GM13977 (cell line): Measurements from ENCODE around the gene PELI2.

Experiments used
- DNase-seq: peaks from one replicate; pipeline ENCODE4 v3.0.0; 2012; ENCODE audit warnings: low spot score
- CTCF ChIP-seq: IDR thresholded peaks from 2 replicates; pipeline ENCODE4 v1.5.1; 2012; ENCODE audit warnings: mild to moderate bottlenecking, control low read depth; ENCODE audit not compliant: insufficient read depth; ENCODE audit errors: extremely low read depth, missing control alignments
- in situ Hi-C: fragments of 300-500 bp; cut with MboI; formaldehyde crosslinking; loops from one replicate; pipeline ENCODE4 v1.12.0; 2022; ENCODE audit warnings: low sequenced_read_pairs, low pct_unique_long_range_greater_than_20kb, mixed read lengths, inconsistent platforms; ENCODE audit not compliant: unreplicated experiment

The PELI2 gene

DNA sequence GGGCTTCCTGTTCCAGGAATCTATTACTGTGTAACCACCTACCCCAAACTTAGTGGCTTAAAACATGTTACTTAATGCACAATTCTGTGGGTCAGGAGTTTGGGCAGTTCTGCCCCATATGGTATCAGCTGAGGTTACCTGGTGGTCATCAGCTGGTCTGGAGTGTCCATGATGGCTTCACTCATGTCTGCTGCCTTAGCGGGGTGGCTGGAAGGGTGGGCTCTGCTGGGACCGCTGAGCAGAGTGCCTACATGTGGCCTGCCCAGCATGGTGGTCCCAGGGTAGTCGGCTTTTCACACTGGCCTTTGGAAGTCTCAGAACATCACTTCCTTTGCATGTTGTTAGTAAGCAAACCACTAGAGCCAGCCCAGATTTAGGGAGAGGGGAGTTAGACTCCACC, 53.9 kb downstream of the PELI2 start:
- no peak for TF ChIP-seq CTCF
- in situ Hi-C loops: no loop called here
- DNase-seq: no peak

GRCh38 chr14:56172571-56172971, 54.4 kb downstream of the PELI2 start:
- no peak for DNase-seq
- in situ Hi-C loops: no loop called here

DNA sequence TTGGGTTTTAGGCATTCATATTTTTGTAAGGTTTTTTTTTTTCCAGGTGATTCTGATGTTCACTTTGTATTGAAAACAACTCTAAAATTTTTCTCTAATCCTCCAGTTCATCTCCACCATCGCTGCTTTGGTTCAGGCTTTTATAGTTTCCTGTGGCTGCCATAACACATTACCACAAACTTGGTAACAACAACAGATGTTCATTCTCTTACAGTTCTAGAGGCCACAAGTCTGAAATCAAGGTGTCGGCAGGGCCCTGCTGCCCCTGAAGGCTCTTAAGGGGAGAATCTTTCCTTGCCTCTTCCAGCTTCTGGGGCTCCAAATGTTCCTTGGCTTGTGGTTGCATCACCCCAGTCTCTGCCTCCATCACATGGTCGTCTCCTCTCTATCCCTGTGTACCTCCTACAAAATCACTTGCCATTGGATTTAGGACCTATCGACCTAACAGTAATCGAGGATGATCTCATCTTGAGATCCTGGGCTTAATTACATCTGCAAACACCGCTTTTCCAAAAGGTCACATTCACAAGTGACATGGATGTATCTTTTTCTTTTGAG, 55.2 kb downstream of the PELI2 start:
- DNase-seq: no peak
- in situ Hi-C loops: no loop called here
- TF ChIP-seq CTCF: no peak

More at GRCh38 chr14:56172571-56172971, 54.4 kb downstream of the PELI2 start:
- TF ChIP-seq CTCF: no peak

GRCh38 chr14:56175773-56176172, 57.6 kb downstream of the PELI2 start:
- TF ChIP-seq CTCF: no peak
- no peak for DNase-seq
- in situ Hi-C loops: no loop called here

DNA sequence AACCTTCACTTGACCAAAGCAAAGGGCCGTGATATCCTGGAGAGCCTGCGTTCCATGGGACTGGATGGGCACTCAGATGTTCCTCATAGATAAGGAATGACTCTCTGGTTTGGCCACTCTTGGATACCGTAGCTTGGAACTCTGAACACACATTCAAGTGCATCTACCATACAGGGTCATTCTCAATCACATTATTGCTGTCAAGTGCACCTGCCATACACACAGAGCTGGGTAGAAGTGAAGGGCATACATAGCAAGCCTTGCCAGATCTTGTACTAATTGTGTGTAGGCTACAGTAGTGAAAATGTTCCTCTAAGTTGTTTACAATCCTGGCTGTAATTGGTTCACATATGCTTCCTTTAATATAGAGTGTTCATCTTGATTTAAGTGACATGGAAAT, 58.3 kb downstream of the PELI2 start:
- in situ Hi-C loops: no loop called here
- DNase-seq: no peak
- TF ChIP-seq CTCF: no peak

DNA sequence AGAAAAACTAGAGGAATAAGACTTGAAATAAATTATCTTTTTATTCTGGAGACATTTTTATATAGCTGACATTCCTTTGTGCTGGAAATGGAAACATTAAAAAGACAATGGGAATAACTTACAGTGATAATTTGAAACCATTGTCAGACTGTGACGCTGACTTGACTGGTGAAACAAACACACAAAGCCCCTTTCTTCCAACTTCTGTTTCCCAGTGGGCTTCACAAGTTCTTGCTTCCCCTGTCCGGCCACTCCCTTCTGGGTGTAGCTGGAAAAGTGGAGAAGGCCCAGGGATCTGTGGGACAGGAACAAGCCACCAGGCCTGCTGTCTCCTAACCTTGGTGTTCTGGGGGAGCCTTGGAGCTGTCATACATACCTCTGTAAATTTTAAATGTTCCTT, 58.8 kb downstream of the PELI2 start:
- no peak for TF ChIP-seq CTCF
- no peak for DNase-seq
- in situ Hi-C loops: no loop called here

DNA sequence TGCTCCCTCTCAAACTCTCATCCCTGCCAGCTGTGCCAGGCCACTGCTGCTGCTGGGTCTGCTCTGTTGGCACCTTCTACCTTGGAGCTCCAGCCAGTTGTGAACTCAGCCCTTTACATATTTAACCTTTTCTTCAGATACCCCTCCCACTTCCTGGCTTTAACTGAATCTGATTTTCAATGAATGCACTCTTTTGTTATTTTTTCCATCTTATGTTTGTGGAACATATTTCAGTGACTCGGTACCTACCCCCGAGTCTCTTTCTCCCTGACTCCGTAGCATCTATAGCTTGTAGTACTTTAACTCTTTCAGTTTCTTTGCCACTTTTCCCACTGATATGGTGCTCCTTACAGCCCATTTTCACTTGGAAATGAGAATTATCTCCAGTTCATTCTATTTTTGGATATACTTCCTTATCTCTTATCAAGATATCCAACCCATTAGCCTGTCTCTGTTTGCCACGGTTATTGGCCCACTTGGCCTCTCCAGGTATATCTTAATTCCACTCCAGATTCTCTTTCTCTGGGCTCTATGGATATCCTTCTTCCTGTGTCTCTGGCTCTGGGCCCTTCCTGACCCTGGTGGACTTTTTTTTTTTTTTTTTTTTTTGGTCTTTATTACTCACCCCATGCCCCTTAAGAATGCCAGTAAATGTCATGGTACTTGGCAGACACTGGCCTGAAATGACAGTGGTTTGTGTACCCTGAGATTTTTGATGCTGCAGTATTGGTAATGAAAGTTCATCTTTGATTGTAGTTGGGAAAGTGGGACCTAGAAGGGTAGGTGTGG, 62.7 kb downstream of the PELI2 start:
- no peak for DNase-seq
- no peak for TF ChIP-seq CTCF
- in situ Hi-C loops: no loop called here
